ENCODE measurements around the gene STK32B. TPM values are rescaled to one million over a fixed set of nuclear protein-coding genes. Genes with fewer than 3 reads are reported as not detected.

STK32B gene
- total and polyA plus RNA-seq, 2 experiments from 2014 or later = 0.71 to 2.3 TPM

DNA sequence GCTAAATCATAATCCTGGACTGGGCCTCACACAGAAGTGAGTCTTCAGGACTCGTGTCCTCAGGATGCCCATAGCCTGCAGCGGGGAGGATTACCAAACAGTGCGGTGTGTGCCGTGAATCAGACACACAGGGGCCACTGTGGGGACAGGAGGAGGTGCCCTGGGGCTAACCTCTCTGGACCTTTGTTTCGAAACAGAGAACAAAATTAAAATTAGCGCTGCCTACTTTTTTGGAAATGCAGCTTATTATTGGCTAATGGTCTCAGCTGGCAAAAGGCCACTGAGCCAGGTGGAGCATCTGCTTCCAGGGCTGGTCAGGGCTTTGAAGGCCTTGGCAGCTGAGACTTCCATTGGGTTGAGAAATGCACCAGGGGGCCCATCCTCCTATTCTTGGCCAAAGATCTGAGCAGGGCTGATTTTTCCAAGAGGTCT is 420.9 kb downstream of the STK32B start (continued):
- TF ChIP-seq, protein P1, sequence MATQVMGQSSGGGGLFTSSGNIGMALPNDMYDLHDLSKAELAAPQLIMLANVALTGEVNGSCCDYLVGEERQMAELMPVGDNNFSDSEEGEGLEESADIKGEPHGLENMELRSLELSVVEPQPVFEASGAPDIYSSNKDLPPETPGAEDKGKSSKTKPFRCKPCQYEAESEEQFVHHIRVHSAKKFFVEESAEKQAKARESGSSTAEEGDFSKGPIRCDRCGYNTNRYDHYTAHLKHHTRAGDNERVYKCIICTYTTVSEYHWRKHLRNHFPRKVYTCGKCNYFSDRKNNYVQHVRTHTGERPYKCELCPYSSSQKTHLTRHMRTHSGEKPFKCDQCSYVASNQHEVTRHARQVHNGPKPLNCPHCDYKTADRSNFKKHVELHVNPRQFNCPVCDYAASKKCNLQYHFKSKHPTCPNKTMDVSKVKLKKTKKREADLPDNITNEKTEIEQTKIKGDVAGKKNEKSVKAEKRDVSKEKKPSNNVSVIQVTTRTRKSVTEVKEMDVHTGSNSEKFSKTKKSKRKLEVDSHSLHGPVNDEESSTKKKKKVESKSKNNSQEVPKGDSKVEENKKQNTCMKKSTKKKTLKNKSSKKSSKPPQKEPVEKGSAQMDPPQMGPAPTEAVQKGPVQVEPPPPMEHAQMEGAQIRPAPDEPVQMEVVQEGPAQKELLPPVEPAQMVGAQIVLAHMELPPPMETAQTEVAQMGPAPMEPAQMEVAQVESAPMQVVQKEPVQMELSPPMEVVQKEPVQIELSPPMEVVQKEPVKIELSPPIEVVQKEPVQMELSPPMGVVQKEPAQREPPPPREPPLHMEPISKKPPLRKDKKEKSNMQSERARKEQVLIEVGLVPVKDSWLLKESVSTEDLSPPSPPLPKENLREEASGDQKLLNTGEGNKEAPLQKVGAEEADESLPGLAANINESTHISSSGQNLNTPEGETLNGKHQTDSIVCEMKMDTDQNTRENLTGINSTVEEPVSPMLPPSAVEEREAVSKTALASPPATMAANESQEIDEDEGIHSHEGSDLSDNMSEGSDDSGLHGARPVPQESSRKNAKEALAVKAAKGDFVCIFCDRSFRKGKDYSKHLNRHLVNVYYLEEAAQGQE (IDR thresholded peaks at IDR 0.05; ENCODE audit: unreplicated experiment) = no peak
- TF ChIP-seq ZNF114 (CRISPR knock-in tag; IDR thresholded peaks at IDR 0.05) (no peak), POLR2AphosphoS5 (IDR thresholded peaks at IDR 0.05; ENCODE audit: low read depth) (no peak)

DNA sequence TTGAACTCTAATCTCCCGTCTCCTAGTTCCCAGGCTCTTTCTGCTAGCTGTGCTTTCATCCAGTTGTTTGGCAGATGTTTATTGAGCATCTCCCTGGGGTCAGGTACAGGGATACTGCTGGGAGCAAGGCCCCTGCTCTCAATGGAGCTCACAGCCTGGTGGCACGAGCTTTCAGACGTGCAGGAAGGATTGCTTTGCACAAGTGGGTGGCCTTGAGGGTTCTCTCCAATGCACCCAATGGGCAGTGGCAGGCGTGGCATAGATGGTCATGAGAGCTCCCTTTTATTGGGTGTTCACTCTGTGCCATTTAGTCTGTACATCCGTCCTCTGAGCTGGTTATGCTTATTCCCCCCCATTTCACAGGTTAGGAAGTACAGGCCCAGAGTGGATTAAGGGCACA is 421.8 kb downstream of the STK32B start:
- Histone ChIP-seq H4K20me1 (replicated peaks; ENCODE audit: insufficient read depth) (no peaks in the 10 kb centered on the region), H3K79me2 (replicated peaks; ENCODE audit: insufficient read depth) (no peaks in the 10 kb centered on the region), H2AFZ (no peak overlapping the region), H3K9me2 (ENCODE audit: insufficient read depth) (no peaks in the 10 kb centered on the region), H3K27ac (ENCODE audit: low read depth) (no peak overlapping the region), H3F3A (replicated peaks; ENCODE audit: low read depth) (no peaks in the 10 kb centered on the region), H3K4me2 (no peak overlapping the region), H3K27me3 (ENCODE audit: insufficient read depth) (no peaks in the 10 kb centered on the region), H3K4me1 (ENCODE audit: insufficient read depth) (peaks cover 4% of the 10 kb centered on the region), H3K4me3 (no peak overlapping the region), H3K36me3 (ENCODE audit: insufficient read depth) (no peaks in the 10 kb centered on the region)
- Mint-ChIP-seq H3K27ac (no peak overlapping the region), H3K4me1 (peaks cover 8% of the 10 kb centered on the region; the same call in 2 of the 3 replicates), H3K4me3 (no peak overlapping the region), H3K36me3 (ENCODE audit: low read depth) (no peaks in the 10 kb centered on the region), H3K27me3 (ENCODE audit: insufficient read depth, low read depth, poor library complexity) (peaks cover 7% of the 10 kb centered on the region), H3K9me3 (no peaks in the 10 kb centered on the region)
- ATAC-seq = no peak
- no peak for DNase-seq (ENCODE audit: low spot score)
- TF ChIP-seq, protein P1 (IDR thresholded peaks at IDR 0.05; ENCODE audit: unreplicated experiment) = no peak
- TF ChIP-seq, protein P2, sequence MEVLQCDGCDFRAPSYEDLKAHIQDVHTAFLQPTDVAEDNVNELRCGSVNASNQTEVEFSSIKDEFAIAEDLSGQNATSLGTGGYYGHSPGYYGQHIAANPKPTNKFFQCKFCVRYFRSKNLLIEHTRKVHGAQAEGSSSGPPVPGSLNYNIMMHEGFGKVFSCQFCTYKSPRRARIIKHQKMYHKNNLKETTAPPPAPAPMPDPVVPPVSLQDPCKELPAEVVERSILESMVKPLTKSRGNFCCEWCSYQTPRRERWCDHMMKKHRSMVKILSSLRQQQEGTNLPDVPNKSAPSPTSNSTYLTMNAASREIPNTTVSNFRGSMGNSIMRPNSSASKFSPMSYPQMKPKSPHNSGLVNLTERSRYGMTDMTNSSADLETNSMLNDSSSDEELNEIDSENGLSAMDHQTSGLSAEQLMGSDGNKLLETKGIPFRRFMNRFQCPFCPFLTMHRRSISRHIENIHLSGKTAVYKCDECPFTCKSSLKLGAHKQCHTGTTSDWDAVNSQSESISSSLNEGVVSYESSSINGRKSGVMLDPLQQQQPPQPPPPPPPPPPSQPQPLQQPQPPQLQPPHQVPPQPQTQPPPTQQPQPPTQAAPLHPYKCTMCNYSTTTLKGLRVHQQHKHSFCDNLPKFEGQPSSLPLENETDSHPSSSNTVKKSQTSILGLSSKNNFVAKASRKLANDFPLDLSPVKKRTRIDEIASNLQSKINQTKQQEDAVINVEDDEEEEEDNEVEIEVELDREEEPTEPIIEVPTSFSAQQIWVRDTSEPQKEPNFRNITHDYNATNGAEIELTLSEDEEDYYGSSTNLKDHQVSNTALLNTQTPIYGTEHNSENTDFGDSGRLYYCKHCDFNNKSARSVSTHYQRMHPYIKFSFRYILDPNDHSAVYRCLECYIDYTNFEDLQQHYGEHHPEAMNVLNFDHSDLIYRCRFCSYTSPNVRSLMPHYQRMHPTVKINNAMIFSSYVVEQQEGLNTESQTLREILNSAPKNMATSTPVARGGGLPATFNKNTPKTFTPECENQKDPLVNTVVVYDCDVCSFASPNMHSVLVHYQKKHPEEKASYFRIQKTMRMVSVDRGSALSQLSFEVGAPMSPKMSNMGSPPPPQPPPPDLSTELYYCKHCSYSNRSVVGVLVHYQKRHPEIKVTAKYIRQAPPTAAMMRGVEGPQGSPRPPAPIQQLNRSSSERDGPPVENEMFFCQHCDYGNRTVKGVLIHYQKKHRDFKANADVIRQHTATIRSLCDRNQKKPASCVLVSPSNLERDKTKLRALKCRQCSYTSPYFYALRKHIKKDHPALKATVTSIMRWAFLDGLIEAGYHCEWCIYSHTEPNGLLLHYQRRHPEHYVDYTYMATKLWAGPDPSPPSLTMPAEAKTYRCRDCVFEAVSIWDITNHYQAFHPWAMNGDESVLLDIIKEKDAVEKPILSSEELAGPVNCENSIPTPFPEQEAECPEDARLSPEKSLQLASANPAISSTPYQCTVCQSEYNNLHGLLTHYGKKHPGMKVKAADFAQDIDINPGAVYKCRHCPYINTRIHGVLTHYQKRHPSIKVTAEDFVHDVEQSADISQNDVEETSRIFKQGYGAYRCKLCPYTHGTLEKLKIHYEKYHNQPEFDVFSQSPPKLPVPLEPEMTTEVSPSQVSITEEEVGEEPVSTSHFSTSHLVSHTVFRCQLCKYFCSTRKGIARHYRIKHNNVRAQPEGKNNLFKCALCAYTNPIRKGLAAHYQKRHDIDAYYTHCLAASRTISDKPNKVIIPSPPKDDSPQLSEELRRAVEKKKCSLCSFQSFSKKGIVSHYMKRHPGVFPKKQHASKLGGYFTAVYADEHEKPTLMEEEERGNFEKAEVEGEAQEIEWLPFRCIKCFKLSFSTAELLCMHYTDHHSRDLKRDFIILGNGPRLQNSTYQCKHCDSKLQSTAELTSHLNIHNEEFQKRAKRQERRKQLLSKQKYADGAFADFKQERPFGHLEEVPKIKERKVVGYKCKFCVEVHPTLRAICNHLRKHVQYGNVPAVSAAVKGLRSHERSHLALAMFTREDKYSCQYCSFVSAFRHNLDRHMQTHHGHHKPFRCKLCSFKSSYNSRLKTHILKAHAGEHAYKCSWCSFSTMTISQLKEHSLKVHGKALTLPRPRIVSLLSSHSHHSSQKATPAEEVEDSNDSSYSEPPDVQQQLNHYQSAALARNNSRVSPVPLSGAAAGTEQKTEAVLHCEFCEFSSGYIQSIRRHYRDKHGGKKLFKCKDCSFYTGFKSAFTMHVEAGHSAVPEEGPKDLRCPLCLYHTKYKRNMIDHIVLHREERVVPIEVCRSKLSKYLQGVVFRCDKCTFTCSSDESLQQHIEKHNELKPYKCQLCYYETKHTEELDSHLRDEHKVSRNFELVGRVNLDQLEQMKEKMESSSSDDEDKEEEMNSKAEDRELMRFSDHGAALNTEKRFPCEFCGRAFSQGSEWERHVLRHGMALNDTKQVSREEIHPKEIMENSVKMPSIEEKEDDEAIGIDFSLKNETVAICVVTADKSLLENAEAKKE (CRISPR knock-in tag; IDR thresholded peaks at IDR 0.05) = no peak
- TF ChIP-seq JUNB (IDR thresholded peaks at IDR 0.05; ENCODE audit: unreplicated experiment) (no peak), CREB1 (CRISPR knock-in tag; IDR thresholded peaks at IDR 0.05; ENCODE audit: low read depth) (no peak), NANOG (IDR thresholded peaks at IDR 0.05; ENCODE audit: borderline replicate concordance) (no peak), EZH2phosphoT487 (IDR thresholded peaks at IDR 0.05; ENCODE audit: unreplicated experiment) (no peak), STAT1 (IDR thresholded peaks at IDR 0.05; ENCODE audit: unreplicated experiment) (no peak), ZNF331 (CRISPR knock-in tag; IDR thresholded peaks at IDR 0.05; ENCODE audit: low read depth) (no peak)
- TF ChIP-seq, protein P3, sequence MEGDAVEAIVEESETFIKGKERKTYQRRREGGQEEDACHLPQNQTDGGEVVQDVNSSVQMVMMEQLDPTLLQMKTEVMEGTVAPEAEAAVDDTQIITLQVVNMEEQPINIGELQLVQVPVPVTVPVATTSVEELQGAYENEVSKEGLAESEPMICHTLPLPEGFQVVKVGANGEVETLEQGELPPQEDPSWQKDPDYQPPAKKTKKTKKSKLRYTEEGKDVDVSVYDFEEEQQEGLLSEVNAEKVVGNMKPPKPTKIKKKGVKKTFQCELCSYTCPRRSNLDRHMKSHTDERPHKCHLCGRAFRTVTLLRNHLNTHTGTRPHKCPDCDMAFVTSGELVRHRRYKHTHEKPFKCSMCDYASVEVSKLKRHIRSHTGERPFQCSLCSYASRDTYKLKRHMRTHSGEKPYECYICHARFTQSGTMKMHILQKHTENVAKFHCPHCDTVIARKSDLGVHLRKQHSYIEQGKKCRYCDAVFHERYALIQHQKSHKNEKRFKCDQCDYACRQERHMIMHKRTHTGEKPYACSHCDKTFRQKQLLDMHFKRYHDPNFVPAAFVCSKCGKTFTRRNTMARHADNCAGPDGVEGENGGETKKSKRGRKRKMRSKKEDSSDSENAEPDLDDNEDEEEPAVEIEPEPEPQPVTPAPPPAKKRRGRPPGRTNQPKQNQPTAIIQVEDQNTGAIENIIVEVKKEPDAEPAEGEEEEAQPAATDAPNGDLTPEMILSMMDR (conservative IDR thresholded peaks at IDR 0.05; ENCODE audit: low read depth in 2 of 2) = no peak
